ENCODE measurements around the gene SLC13A3.

- no peak for TF ChIP-seq CTCF (IDR thresholded peaks at IDR 0.05)
- TF ChIP-seq EP300 (IDR thresholded peaks at IDR 0.05), result no peak
- no peak for TF ChIP-seq POLR2A (IDR thresholded peaks at IDR 0.05)
Measured at GRCh38 chr20:46552460-46553420, 98.5 kb downstream of the SLC13A3 start.

Measured in tibial nerve (tissue), 4 donors.